Endothelial cell of umbilical vein (primary cell): ENCODE measurements around the gene ZSWIM4. TPM values are rescaled to one million over a fixed set of nuclear protein-coding genes. Genes with fewer than 3 reads are reported as not detected.

Experiments used
- BruUV-seq: library from RNA; stranded (reverse); fragments of 400-500 nt; replicated peaks from 2 replicates; lab custom pipeline; 2021; lab: Mats Ljungman, UMichigan
- CTCF ChIA-PET: fragments of 300-600, 350-600 bp; sonication (Branson Sonifier 250); formaldehyde crosslinking; loops from one replicate; lab custom pipeline; 2021; ENCODE audit warnings: antibody characterized with exemption, inconsistent platforms; lab: Charles Lee
- POLR2A ChIA-PET: fragments of 300-600, 350-600 bp; sonication (Branson Sonifier 250); formaldehyde crosslinking; loops from one replicate; lab custom pipeline; 2021; ENCODE audit warnings: antibody characterized with exemption, inconsistent platforms; lab: Charles Lee
- DNase-seq: peaks from one replicate; pipeline ENCODE4 v3.0.0-alpha.2; 2011; ENCODE audit warnings: low read depth, low spot score
- FAIRE-seq: peaks from 2 replicates; lab custom pipeline; 2011; peaks lifted over from hg19 to GRCh38; lab: Jason Lieb, UNC
- H2AFZ ChIP-seq: 2 replicates; pipeline ENCODE4 v1.6.0; 2012; ENCODE audit warnings: low read depth, low read length, control low read depth, inconsistent platforms
- H3K27ac ChIP-seq: 2 replicates; pipeline ENCODE4 v1.5.1; 2011; ENCODE audit warnings: low read depth, mild to moderate bottlenecking, control low read depth, low read length, moderate library complexity; ENCODE audit not compliant: insufficient read depth
- H3K27me3 ChIP-seq, 2 experiments: 2 replicates each; pipeline versions ENCODE4 v1.6.0 to v1.6.1; 2011; ENCODE audit warnings: low read length in 2 of 2, mixed read lengths in 1 of 2; ENCODE audit not compliant: control insufficient read depth in 2 of 2, insufficient read depth in 2 of 2
- H3K36me3 ChIP-seq, 2 experiments: 2 replicates in 1 of 2; 3 replicates in 1 of 2; pipeline ENCODE4 v1.5.1; 2011; ENCODE audit warnings: low read length in 2 of 2, mild to moderate bottlenecking in 1 of 2, moderate library complexity in 1 of 2; ENCODE audit not compliant: control insufficient read depth in 2 of 2, insufficient read depth in 2 of 2; ENCODE audit errors: extremely low read depth in 1 of 2
- H3K4me1 ChIP-seq: 3 replicates; pipeline ENCODE4 v1.5.1; 2011; ENCODE audit warnings: mild to moderate bottlenecking, low read length; ENCODE audit not compliant: control insufficient read depth, insufficient read depth; ENCODE audit errors: extremely low read depth
- H3K4me2 ChIP-seq: 2 replicates; pipeline ENCODE4 v1.6.1; 2011; ENCODE audit warnings: low read length, control low read depth, mixed read lengths; ENCODE audit not compliant: insufficient read depth
- H3K4me3 ChIP-seq, 3 experiments: fragments of 200-600 bp in 1 of 3; sonication (generic), shearing (Covaris generic) in 1 of 3; replicated peaks in 1 of 3; 2 replicates each; pipeline ENCODE4 v1.5.1; 2011 to 2016; ENCODE audit warnings: control low read depth in 3 of 3, low read length in 3 of 3, mild to moderate bottlenecking in 2 of 3, inconsistent platforms in 1 of 3, low read depth in 1 of 3, moderate library complexity in 1 of 3; ENCODE audit not compliant: insufficient read depth in 1 of 3
- H3K79me2 ChIP-seq: 2 replicates; pipeline ENCODE4 v1.6.0; 2012; ENCODE audit warnings: low read length, inconsistent platforms; ENCODE audit not compliant: control insufficient read depth, insufficient read depth
- H3K9ac ChIP-seq: replicated peaks from 2 replicates; pipeline ENCODE3; 2011; ENCODE audit warnings: low read length, control low read depth; ENCODE audit not compliant: insufficient read depth; ENCODE audit errors: extremely low read depth
- H3K9me1 ChIP-seq: replicated peaks from 3 replicates; pipeline ENCODE4 v1.6.0; 2011; ENCODE audit warnings: mild to moderate bottlenecking, low read length; ENCODE audit not compliant: control insufficient read depth, insufficient read depth; ENCODE audit errors: extremely low read depth
- H3K9me3 ChIP-seq: replicated peaks from 2 replicates; pipeline ENCODE4 v1.5.1; 2012; ENCODE audit warnings: low read length, inconsistent platforms; ENCODE audit not compliant: control insufficient read depth, insufficient read depth
- H4K20me1 ChIP-seq: replicated peaks from 2 replicates; pipeline ENCODE3; 2011; ENCODE audit warnings: mild to moderate bottlenecking, low read length; ENCODE audit not compliant: control insufficient read depth, insufficient read depth; ENCODE audit errors: extremely low read depth
- EZH2 ChIP-seq: IDR thresholded peaks from 2 replicates; pipeline ENCODE4 v1.6.1; 2012; ENCODE audit warnings: borderline replicate concordance, low read depth, mild to moderate bottlenecking, moderate library complexity, low read length, inconsistent platforms; ENCODE audit not compliant: severe bottlenecking
- FOS ChIP-seq: IDR thresholded peaks from 2 replicates; pipeline ENCODE4 v1.6.1; 2011; ENCODE audit warnings: mild to moderate bottlenecking, low read length, moderate library complexity, borderline replicate concordance; ENCODE audit not compliant: insufficient read depth
- GATA2 ChIP-seq: IDR thresholded peaks from 2 replicates; pipeline ENCODE4 v1.7.0; 2011; ENCODE audit warnings: low read depth, mild to moderate bottlenecking, moderate library complexity, mixed read lengths, low read length; ENCODE audit not compliant: insufficient read length, insufficient read depth
- JUN ChIP-seq: IDR thresholded peaks from 2 replicates; pipeline ENCODE4 v1.6.1; 2011; ENCODE audit warnings: borderline replicate concordance, low read depth; ENCODE audit not compliant: insufficient read length, insufficient read depth
- MYC ChIP-seq: IDR thresholded peaks from one replicate; pipeline ENCODE4 v1.6.1; 2011; ENCODE audit warnings: mild to moderate bottlenecking, low read depth, low read length
- POLR2A ChIP-seq: IDR thresholded peaks from 2 replicates; pipeline ENCODE4 v1.6.1; 2012; ENCODE audit warnings: low read depth, mild to moderate bottlenecking, control low read depth, low read length
- POLR2AphosphoS5 ChIP-seq: IDR thresholded peaks from 2 replicates; pipeline ENCODE4 v1.6.1; 2012; ENCODE audit warnings: low read depth, mild to moderate bottlenecking, control low read depth, low read length, moderate library complexity; ENCODE audit not compliant: insufficient read depth
- dilution Hi-C: fragments of 300-500 bp; cut with MboI; formaldehyde crosslinking; loops from one replicate; pipeline ENCODE4 v1.15.0; 2019; ENCODE audit warnings: low sequenced_read_pairs; ENCODE audit not compliant: extremely low pct_ligation_motif_present
- intact Hi-C: fragments of 100-400 bp; cut with micrococcal nuclease; formaldehyde crosslinking; loops from one replicate; pipeline ENCODE4 v1.10.0; 2022
- microRNA counts: library from miRNA; unstranded; fragments of <30 nt; microRNA quantifications from one replicate; lab custom pipeline; 2016
- microRNA-seq: library from miRNA; unstranded; fragments of <30 nt; microRNA quantifications from one replicate; pipeline ENCODE4 v1.2.0, GENCODE V29; 2021; ENCODE audit warnings: borderline number of aligned reads, borderline replicate concordance
- polyA plus RNA-seq, 4 experiments: library from polyadenylated mRNA; depleted of rRNA in 3 of 4; stranded (reverse) in 3 of 4; unstranded in 1 of 4; fragments of >200 nt; gene quantifications; 2 replicates each; pipeline versions ENCODE4 v1.2.1 to v1.2.3, GENCODE V29; 2011 to 2012; ENCODE audit warnings: missing spikeins in 1 of 4
- small RNA-seq: library from RNA; depleted of rRNA; stranded (forward); fragments of <200 nt; gene quantifications from one replicate; pipeline ENCODE3, GENCODE V24; 2012; ENCODE audit warnings: low replicate concordance, low read depth; ENCODE audit not compliant: insufficient read depth, insufficient read length
- total RNA-seq: library from RNA; stranded (reverse); gene quantifications from 2 replicates; pipeline ENCODE4 v1.2.3, GENCODE V29; 2021
- TF ChIP-seq, protein P1 (sequence below): IDR thresholded peaks from 2 replicates; pipeline ENCODE4 v1.6.1; 2011; ENCODE audit not compliant: insufficient read depth, insufficient read length
- TF ChIP-seq, protein P2 (sequence below), 2 donors: IDR thresholded peaks; 1 replicate in 1 of 2; 2 replicates in 1 of 2; pipeline ENCODE4 v1.5.1; 2011; ENCODE audit warnings: low read length in 2 of 2, mild to moderate bottlenecking in 2 of 2, moderate library complexity in 2 of 2, control low read depth in 1 of 2, inconsistent platforms in 1 of 2, low read depth in 1 of 2; ENCODE audit not compliant: insufficient read depth in 1 of 2; ENCODE audit errors: extremely low read depth in 1 of 2

ZSWIM4 gene
- total and polyA plus RNA-seq, 2 donors (not counting 3 experiments of a cell fraction or from before 2014, with no cell fraction given): 12.7 to 26.6 TPM

DNA sequence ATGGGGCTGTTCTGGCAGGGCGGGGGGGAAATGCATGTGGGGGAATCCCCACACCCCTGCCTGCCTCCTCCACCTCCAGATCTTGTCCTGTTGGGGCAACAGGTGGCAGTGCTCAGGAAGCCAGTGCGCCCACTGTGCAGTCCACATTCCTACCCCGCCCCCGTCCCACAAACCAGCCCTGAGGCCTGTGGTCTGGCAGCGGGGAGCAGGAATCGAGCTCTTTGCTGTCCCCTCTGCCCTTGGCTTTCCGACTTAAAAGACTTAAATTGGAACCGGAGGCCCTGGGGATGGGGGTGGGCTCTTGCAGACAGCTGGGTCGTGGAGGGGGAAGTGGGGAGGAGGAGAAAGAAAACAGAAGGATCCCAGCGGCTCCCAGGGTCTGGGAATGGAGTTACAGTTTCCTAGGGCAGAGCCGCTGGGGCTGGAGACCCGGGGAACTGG lies 86.0 kb downstream of the ZSWIM4 start:
- Histone ChIP-seq H3K4me1 (peaks cover 5% of the 10 kb centered on the region), H2AFZ (no peak overlapping the region), H3K79me2 (no peaks in the 10 kb centered on the region), H3K9me3 (no peaks in the 10 kb centered on the region), H3K27me3 (no peaks in the 10 kb centered on the region), H3K4me2 (no peak overlapping the region), H3K4me3 (no peak overlapping the region), H3K27ac (no peak overlapping the region), H3K9me1 (no peaks in the 10 kb centered on the region), H4K20me1 (no peaks in the 10 kb centered on the region), H3K9ac (no peak overlapping the region), H3K36me3 (no peaks in the 10 kb centered on the region)
- intact Hi-C loops (loop anchor here (5.0 kb wide), 2 partner anchors 176 to 466 kb away; no protein-coding TSS in a partner anchor), dilution Hi-C loops (no loop called here)
- DNase-seq (no peak), FAIRE-seq (no peak)
- CTCF ChIA-PET: interaction anchor here (1.0 to 8.1 kb wide), 9 partner anchors 8 to 467 kb away, joined by 3 to 74 read pairs (median 6); partner anchors contain the start of genes ASF1B, DCAF15, IL27RA and MISP3
- POLR2A ChIA-PET: no interaction called here
- no TSS peak for BruUV-seq
- no peak for TF ChIP-seq JUN
- TF ChIP-seq FOS: no peak
- TF ChIP-seq EZH2: no peak
- TF ChIP-seq POLR2A: no peak
- TF ChIP-seq, protein P1, sequence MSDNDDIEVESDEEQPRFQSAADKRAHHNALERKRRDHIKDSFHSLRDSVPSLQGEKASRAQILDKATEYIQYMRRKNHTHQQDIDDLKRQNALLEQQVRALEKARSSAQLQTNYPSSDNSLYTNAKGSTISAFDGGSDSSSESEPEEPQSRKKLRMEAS: no peak
- no peak for TF ChIP-seq POLR2AphosphoS5
- no peak for TF ChIP-seq MYC
- TF ChIP-seq, protein P2, sequence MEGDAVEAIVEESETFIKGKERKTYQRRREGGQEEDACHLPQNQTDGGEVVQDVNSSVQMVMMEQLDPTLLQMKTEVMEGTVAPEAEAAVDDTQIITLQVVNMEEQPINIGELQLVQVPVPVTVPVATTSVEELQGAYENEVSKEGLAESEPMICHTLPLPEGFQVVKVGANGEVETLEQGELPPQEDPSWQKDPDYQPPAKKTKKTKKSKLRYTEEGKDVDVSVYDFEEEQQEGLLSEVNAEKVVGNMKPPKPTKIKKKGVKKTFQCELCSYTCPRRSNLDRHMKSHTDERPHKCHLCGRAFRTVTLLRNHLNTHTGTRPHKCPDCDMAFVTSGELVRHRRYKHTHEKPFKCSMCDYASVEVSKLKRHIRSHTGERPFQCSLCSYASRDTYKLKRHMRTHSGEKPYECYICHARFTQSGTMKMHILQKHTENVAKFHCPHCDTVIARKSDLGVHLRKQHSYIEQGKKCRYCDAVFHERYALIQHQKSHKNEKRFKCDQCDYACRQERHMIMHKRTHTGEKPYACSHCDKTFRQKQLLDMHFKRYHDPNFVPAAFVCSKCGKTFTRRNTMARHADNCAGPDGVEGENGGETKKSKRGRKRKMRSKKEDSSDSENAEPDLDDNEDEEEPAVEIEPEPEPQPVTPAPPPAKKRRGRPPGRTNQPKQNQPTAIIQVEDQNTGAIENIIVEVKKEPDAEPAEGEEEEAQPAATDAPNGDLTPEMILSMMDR (IDR thresholded peaks at IDR 0.05; ENCODE audit: extremely low read depth in 1 of 2, insufficient read depth in 1 of 2, low read depth in 1 of 2, low read length in 2 of 2): no peak
- no peak for TF ChIP-seq GATA2

MicroRNAs within 50 kb of the gene (microRNA counts, 767-probe panel; counts per million panel counts)
- microRNA hsa-miR-181c-5p (lab: Ali Mortazavi, UCI): 723 counts per million, percentile 96 among the panel's probes with 10 or more counts
- 17,795 counts per million, percentile 98 among the panel's probes with 10 or more counts for microRNA hsa-miR-23a-3p (lab: Ali Mortazavi, UCI)
- microRNA hsa-miR-24-3p (lab: Ali Mortazavi, UCI): 5,905 counts per million, percentile 97 among the panel's probes with 10 or more counts
- microRNA hsa-miR-27a-3p (lab: Ali Mortazavi, UCI): 723 counts per million, percentile 96 among the panel's probes with 10 or more counts

Small RNA genes lying within 50 kb of the gene (microRNA-seq; reads per million reads assigned to microRNA genes)
- gene MIR181C (206 reads per million, percentile 67 among the genes with 10 or more reads in this experiment), gene MIR181D (331 reads per million, percentile 72 among the genes with 10 or more reads in this experiment)

Small RNA genes lying within 50 kb of the gene (small RNA-seq; reads per million reads assigned to genes)
- 1.1 reads per million for gene MIR181C
- 3.5 reads per million, percentile 23 among the genes with 10 or more reads in this experiment for gene MIR181D
- gene RN7SL619P: not detected

Other genes starting within 250 kb of the ZSWIM4 start
- gene MRI1, start 30.9 kb upstream of the ZSWIM4 start, total RNA-seq: 42.3 and 56.2 TPM in 2 replicates
- 63.2 and 82.4 TPM in 2 replicates for gene MRI1, start 30.9 kb upstream of the ZSWIM4 start, polyA plus RNA-seq
- 113 and 126 TPM in 2 replicates for gene C19orf53, start 21.0 kb upstream of the ZSWIM4 start, total RNA-seq
- gene C19orf53, start 21.0 kb upstream of the ZSWIM4 start, polyA plus RNA-seq: 205 and 239 TPM in 2 replicates
- 3.4 and 4.4 TPM in 2 replicates for gene NANOS3, start 81.7 kb downstream of the ZSWIM4 start, total RNA-seq
- gene NANOS3, start 81.7 kb downstream of the ZSWIM4 start, polyA plus RNA-seq: 1.0 and 1.5 TPM in 2 replicates
- 1.5 and 2.5 TPM in 2 replicates for gene BRME1, start 110.7 kb downstream of the ZSWIM4 start, total RNA-seq
- 0.69 and 0.86 TPM in 2 replicates for gene BRME1, start 110.7 kb downstream of the ZSWIM4 start, polyA plus RNA-seq
- 29.8 and 33.7 TPM in 2 replicates for gene CC2D1A, start 110.8 kb downstream of the ZSWIM4 start, total RNA-seq
- gene CC2D1A, start 110.8 kb downstream of the ZSWIM4 start, polyA plus RNA-seq: 13.6 and 14.9 TPM in 2 replicates
- gene PODNL1, start 143.0 kb downstream of the ZSWIM4 start, total RNA-seq: 2.0 TPM in 1 of 2 replicates, not detected in the other
- 0.21 and 0.32 TPM in 2 replicates for gene PODNL1, start 143.0 kb downstream of the ZSWIM4 start, polyA plus RNA-seq
- gene DCAF15, start 157.1 kb downstream of the ZSWIM4 start, total RNA-seq: 42.4 and 47.9 TPM in 2 replicates
- gene DCAF15, start 157.1 kb downstream of the ZSWIM4 start, polyA plus RNA-seq: 41.9 and 50.5 TPM in 2 replicates
- gene RFX1, start 210.9 kb downstream of the ZSWIM4 start, total RNA-seq: 14.4 and 14.7 TPM in 2 replicates
- gene RFX1, start 210.9 kb downstream of the ZSWIM4 start, polyA plus RNA-seq: 2.2 and 2.3 TPM in 2 replicates
- gene RLN3, start 232.7 kb downstream of the ZSWIM4 start, total RNA-seq: not detected in 2 replicates
- not detected in 2 replicates for gene RLN3, start 232.7 kb downstream of the ZSWIM4 start, polyA plus RNA-seq
- 3.7 and 4.5 TPM in 2 replicates for gene IL27RA, start 236.3 kb downstream of the ZSWIM4 start, total RNA-seq
- gene IL27RA, start 236.3 kb downstream of the ZSWIM4 start, polyA plus RNA-seq: 1.6 and 1.8 TPM in 2 replicates